Renal pelvis (tissue), 4 donors: Measurements from ENCODE around the gene SFXN5. TPM values are rescaled to one million over a fixed set of nuclear protein-coding genes. Genes with fewer than 3 reads are reported as not detected.

Experiments
- DNase-seq: peaks from one replicate; pipeline ENCODE4 v3.0.0-alpha.2; 2013
- polyA plus RNA-seq, 3 donors: library from polyadenylated mRNA; unstranded; fragments of 120-200 nt; gene quantifications; one replicate each; pipeline ENCODE4 v1.2.1, GENCODE V29; 2013; ENCODE audit not compliant: insufficient read length in 3 of 3

The SFXN5 gene
- polyA plus RNA-seq, 3 donors, result 28.8 to 32.8 (median 30.1) TPM

DNA sequence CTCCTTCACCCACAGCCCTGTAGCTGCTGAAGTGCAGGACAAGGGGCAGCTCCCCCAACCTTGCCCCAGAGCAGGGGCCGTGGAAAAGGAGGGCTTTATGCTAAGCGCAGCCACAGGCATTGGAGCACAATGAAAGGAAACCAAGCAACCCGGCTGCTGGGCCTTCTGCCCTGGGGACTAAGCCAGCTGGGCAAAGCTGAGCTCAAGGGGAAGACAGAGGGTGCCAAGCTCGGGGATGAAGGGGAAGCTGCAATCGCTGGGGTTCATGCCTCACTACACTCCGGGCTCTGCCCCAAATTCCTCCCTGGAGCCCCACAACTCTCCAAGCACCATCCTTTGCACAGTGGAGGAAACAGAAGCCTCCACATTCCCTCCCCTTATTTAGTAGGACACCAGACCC is 12.4 kb downstream of the SFXN5 start:
- no peak for DNase-seq

DNA sequence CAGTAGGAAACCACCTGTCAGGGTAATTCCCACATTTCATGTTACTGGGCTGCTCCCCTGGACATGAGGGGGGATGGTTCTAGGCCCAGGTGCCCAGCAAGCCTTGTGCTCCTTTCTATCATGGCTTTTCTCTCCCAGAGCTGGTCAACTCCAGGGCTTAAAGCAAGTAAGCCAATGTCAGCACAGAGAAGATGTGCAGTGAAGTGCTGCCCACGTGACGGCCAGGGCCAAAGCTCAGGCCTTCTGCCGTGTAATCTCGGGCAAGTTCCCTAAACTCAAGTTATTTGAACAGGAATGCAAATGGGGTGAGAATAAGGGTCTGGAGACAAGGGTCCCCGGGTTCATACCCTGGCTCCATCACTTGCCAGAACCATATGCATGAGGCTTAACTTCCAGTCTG is 16.5 kb downstream of the SFXN5 start:
- DNase-seq, result no peak

DNA sequence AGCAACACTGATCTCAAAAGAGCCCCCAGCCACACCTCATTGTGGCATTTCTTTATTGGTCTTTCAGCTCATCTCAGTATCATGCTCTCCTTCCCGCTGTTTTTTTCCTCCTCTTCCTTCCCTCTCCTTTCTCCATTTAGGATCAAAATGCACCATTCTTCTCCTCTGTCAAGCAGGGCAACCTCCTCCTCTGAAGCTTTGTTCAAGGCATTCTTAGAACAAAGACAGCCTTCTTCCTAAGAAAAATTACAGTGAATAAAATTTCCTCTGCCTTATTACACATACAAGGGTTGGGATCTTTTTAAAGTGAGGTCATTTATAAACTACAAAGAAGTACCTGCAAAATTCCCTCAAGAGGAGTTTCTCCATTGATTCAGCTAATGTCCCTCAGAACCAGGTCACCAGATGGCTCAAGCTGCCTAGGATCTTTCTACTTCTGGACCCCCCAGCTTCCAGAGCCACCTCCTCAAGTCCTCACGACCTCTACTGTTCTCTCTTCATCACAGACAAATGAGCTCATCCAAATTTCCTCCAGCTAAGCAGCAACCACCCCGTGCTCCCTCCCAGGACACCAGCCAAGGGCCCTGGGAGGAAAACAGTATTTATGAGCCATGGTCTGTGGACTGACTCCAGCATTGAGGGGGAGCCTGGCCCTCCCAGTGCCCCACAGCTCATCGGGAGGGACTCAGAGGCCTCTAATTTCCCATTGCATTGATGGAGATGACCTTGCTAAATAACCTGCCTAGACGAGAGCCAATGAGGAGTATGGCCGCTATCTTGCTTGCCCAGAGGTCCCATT is 18.0 kb downstream of the SFXN5 start:
- DNase-seq, result no peak

DNA sequence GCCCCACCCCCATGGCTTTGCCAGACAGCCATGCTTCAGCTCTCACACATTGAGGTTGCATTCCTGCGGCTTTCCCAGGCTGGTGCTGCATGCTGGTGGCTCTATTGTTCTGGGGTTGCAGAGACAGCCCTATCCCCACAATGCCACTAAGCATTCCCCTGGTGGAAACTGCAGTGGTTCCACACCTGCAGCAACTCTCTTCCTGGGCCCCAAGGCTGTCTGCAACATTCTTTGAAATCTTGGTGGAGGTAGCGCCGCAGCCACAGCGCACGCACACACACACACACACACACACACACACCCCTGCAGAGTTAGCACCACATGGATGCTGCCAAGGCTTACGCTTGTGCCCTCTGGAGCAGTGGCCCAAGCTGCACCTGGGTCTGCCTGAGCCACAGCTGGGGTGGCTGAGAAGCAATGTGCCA is 21.4 kb downstream of the SFXN5 start:
- DNase-seq, result peak; percentile 5

DNA sequence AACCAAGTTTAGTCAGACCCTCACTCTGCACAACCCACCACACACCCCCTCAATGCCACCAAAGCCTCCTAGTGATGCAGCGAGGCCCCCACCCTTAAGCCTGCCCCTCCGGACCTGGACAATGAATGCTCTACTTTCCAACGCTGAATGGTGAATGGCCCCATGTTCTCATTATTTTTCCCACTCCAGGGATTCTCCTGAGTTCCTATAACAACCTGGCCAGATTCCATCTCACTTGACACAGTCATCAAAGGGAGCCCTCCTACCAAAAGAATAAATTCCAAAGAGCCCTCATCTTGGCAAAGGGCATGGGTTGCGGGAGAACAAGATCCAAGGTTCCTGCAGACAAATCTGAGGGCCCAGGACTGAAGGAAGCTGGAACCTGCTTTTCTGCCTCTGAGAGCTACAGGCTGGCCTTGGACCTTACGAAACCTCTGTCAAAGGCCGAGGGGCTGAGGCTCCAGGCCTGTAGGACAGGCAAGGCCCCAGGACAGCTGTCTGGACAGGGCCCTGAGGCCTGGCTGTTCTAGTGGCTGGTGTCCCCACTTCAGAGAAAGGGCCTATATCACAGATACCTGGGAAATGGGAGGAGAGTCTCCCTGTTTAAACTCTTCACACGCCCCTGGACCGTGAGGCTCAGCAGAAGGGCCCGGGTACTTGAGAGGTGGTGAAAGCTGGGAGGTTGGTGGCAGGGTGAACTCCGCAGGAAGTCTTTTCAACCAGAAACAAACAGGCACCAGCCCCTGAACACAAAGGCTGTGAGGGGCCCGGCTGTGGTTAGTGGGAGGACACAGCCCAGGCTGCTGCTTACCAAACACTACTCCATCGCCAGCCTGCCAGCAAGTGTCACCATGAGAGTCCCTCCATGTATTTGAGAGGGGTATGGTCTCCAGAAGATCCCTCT is 27.3 kb downstream of the SFXN5 start:
- no peak for DNase-seq

DNA sequence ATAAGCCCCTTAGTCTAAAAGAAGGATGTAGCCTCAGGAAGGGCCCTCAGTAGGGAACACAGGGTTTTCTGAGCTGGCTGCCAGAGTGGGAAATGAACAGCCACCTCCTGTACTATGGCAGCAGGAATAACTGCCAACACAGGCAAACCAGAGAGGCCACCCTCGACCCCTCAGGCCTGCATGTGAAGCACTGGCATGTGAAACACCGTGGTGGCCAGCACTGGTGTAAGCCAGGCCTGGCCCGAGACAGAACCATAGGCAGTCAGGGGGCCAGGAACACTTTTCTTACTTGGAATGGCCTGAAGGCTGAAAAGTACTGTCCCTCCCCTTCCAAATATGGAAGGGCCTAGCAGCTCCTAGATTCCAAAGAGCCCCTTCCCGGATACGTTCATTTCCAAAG is 28.2 kb downstream of the SFXN5 start:
- no peak for DNase-seq

DNA sequence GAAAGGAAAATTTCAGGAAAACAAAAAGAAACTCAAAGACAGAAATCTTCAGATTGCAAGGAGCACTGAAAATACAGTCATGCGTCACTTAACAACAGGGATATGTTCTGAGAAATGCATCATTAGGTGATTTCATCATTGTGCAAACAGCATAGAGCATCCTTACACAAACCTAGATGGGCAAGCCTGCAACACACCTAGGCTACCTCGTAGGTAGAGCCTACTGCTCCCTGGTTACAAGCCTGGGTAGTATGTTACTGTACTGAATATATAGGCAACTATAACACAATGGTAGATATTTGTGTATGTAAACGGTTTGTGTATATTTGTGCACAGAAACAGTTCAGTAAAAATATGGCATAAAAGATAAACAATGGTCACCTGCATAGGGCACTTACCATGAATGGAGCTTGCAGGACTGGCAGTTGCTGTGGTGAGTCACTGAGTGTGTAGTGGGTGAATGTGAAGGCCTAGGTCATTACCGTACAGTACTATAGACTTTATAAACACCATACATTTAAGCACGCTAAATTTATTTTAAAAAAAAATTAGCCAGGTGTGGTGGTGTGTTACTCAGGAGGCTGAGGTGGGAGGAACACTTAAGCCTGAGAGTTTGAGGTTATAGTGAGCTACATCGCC is 33.4 kb downstream of the SFXN5 start:
- DNase-seq, result no peak

DNA sequence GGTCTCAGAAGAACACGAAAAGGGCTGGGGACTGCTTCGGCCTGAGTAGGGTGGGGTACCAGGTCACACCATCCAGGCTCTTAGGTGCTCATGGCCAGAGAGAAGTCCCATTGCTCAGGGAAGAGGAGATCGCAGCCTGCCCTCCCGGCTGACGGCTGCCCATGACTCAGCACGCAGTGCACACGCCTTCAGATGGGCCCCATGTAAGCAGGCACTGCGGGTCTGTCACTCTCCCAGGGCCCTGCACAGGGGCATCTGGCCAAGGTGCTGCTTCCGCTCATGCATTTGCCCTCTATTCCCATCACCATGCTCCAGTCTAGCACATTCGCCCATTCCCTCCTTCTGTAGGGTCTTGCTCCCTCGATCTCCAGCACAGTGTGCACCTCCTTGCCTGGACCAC is 34.7 kb downstream of the SFXN5 start:
- no peak for DNase-seq

DNA sequence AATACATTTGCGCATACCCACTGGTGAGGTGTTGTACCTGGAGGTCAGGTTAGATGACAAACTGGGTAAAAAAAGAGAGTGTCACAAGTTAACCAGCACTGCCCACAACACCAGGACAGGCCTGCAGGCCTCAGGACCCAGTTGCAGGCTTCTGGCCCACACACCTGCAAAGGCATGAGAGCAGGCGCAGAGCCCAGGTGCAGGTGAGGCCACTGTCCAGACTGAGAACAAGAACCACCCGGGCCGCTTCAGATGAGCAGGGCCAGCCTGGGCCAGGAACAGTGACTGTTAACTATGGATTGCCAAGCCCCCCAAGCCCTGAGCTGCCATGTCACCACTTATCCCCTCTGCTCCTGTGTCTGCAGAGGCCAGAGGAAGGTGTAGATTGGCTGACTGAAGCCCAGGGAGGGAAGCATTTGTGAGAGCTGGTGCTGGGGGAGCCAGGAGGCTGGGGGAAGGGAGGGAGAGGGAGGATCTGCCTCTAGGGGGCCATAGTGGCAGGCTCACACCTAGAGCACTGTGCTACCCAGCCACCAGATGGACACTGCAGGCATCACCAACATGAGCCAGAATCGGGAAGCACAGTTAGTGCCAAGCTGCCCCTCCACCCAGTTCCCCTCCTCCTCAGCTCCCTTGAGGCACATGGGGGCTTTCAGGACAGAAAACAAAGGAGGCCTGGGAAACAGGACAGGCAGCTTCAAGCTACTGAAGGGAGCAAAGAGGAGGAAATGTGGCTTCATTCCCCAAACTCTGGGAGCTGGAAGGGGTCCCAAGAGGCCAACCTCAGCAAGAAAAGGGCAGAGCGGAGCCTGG is 35.4 kb downstream of the SFXN5 start:
- no peak for DNase-seq

DNA sequence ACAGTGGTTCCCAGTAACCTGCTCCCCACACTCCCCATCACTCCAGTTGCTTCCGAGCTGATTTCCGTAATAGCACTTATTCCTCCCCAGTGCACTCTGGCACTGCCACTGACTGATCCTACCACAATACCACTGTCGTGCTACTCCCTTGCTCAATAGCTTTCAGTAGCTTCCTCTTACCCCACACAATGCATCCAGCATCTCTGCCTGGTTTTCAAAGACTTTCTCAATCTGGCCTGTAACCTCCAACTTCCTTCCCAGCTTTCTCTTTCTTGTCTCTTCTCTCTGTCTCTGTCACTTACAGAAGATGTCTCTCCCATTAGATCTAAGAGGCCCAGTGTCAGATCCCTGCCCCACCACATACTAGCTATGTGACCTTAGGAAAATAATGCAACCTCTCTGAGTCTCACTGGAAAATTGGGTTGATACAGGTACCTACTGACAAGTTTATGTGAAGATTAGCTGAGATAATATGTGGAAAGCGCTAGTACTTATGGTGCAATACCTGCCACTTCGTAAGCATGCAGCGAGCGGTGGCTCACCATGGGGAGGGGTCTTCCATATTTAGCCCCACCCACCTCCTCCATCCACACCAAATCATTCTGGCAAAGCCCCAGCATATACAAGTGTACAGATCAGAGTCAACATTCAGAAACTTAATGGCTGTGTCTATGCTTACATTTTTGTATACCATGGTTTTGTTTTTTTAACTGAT is 36.7 kb downstream of the SFXN5 start:
- DNase-seq, result no peak

DNA sequence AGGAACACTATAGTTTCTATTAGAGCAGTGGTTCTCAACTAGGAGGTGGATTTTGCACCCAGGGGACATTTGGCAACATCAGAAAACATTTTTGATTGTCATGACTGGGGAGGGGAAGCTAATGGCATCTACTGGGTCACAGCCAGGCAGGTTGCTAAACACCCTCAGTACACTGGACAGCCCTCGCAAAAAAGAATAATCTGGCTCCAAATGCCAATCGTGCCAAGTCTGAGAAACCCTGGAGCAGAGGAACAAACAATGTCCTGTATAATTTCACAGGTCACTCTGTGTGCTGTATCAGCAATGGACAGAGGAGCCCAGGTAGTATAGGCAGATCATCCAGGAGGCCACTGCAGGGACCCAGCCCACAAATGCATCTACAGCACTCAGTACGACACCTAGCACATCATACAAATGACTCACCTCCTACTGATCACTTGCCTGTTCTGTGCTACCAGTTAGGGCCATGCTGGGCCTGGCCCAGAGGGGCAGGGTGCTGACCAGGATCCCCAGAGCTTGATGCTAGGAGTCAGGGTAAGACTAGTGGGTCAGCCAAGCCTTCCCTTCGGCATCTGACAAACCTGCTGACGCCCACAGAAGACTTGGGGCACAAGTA is 37.6 kb downstream of the SFXN5 start:
- no peak for DNase-seq

DNA sequence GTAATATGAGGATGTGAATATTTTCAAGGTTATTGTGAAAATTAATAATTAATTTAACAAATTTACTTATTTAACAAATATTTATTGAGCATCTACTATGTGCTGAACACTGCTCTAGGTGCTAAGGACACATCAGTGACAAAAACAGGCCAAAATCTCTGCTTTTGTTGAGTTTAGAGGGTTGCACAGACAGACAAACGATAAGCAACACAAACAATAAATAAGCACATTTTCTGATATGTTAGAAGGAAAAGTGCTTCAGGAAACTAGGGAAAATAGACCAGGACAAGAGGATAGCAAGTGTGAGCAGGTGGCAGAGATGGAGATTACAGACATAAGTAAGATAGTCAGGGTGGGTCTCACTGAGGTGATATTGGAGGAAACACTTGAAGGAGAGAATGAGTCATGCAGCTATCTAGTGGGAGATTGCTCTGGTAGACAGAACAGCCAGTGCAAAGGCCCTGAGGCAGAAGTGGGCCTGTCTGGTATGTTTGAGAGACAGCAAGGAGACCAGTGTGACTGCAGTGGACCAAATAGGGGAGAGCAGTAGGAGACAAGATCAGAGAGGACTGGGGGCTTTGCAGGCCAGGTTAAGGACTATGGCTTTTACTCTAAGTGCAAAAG is 38.3 kb downstream of the SFXN5 start:
- DNase-seq, result no peak

DNA sequence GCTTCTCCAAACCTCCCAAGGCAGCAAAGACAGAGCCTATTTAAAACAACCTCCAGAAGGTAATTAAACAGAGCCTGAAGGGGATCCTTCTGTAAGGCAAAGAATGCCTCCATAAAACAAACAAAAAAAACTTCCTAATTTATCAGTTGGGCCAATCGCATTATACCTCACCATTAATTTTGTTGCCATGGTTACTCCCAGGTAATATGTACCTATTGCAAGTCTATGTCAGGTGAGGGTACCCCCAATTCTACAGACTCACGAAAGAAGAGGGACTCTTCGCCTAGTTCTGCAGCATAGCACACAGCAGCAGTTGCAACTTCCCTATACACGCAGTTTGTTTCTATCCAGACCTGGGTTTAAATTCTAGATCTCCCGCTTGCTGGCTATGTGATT is 38.8 kb downstream of the SFXN5 start:
- DNase-seq, result no peak

DNA sequence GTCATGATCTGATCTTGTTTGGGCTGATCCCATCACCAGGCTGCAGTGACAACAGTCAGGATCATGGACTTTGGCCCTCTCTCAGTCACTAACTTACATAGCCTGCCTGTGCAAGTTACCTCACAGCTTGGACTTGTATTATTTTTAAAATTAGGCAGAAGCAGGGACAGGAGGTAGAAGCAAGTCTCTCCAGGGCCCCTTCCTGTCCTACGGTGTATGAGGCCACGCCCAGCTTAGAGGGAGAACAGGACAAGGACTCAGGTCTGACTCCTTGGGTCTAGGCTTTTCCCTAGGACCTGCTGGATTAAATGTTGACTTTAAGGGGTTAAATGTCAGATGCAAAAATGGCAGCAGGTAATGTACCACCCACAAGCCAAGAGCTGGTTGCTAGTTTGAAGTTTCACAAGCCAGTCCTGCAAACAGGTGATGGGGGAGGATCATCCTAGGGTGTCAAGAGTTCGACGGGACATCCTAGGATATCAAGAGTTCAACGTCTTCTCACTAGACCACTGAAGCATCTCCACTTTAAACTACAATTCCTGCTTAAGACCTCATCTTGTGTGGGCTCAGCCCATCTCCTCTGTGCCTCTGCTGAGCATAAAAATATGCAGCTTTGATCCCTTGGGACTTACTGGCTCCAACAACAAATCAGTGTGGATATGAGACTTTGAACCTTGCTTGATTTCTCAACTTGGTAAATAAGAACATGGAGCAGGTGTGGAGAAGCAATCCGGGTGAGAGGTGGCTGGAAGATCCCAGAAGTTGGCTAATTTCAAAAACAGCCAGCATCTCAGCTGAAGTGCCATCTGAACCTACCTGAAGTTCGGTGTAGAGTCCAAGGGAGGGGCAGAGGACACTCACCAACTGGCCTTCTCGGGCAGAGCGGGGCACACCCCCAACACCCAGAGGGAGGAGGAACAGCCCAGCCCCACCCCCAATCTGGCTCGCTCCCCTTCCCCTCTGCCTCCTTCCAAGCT is 39.5 kb downstream of the SFXN5 start:
- no peak for DNase-seq

DNA sequence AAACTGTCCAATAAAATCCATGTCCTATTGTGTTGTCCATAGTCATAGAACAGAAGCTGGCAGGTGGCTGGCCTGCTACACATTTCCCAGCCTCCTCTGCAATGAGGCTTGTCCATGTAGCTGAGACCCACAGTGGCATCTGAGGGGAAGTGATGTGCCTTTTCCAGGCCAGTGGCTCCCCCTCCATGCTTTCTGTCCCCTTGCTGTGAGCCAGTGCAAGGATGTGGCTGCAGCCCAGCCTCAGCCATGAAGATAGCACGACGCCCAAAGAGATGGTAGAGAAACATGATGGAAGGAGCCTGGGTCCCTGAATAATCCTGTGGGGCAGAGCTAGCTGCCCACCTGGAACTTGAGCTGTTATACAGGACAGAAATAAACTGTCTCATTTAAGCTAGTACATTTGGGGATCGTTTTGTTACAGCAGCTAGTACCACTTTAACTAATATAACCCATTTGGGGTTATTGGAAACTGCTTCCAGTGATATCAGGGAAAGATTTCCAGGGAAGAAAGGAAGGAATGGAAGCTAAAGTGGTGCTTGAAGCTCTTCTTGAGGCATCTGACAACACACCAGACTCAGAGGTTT is 40.3 kb downstream of the SFXN5 start:
- DNase-seq, result no peak

DNA sequence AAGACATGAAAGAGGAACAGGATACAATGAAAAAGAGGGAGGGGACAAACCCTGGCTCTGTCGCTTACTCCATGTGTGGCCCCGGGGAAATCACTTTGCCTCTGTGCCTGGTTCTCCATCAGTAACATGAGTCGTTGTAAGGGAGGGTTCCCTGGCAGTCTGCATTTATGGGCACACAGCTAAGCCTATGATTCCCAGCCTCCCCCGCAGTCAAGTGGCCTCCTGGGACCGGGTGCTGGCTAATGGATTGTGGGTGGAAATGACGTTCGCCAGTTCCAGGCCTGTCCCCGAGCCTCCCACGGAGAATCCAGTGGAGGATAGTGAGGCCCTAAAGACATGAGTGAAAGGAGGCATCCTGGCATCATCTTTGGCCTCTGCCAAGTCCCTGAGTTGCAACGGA is 42.7 kb downstream of the SFXN5 start:
- DNase-seq, result no peak

DNA sequence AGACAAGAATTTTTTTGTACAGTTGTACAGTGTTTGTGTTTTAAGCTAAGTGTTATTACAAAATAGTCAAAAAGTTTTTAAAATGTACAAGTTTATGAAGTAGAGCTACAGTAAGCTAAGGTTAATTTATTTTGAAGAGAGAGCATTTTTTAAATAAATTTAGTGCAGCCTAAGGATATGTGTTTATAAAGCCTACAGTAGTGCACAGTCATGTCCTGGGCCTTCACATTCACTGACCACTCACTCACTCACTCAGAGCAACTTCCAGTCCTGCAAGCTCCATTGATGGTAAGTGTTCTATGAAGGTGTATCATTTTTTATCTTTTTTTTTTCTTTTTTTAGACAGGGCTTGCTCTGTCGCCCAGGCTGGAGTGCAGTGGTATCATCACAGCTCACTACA is 44.2 kb downstream of the SFXN5 start:
- DNase-seq, result no peak

DNA sequence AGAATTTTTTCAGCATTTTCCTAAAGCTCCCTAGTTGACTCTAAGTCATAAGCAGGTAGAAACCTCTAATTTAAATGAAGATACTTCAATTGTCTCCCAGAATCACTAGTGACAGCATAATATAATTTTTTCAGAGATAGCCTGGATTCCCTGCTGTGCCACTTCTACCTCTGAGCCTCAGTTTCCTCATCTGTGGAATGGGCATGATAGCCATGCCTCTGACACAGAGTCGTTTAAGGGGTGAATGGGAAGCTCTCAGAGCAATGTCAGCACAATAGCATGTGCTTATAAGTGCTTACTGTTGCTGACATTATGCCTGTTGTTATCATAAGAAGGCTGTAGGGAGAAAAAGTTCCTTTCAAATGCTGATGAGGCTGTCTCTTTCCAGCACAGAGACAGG is 48.0 kb downstream of the SFXN5 start:
- no peak for DNase-seq
